Measurements from ENCODE around the gene ZMYND8. TPM values are rescaled to one million over a fixed set of nuclear protein-coding genes. Genes with fewer than 3 reads are reported as not detected.

ZMYND8 gene
- total RNA-seq, 1 donor from 2014 or later = 109 TPM

- no peaks in the 10 kb centered on the region for H3K9me3 Mint-ChIP-seq (ENCODE audit: unreplicated experiment)
- H3K36me3 Mint-ChIP-seq (ENCODE audit: low read depth, unreplicated experiment) = no peaks in the 10 kb centered on the region
- H3K4me1 Mint-ChIP-seq (ENCODE audit: unreplicated experiment) = no peaks in the 10 kb centered on the region
- H3K27ac Mint-ChIP-seq (ENCODE audit: unreplicated experiment) = no peak overlapping the region
- H3K4me3 Mint-ChIP-seq (ENCODE audit: unreplicated experiment) = no peak overlapping the region
- H3K27me3 Mint-ChIP-seq (ENCODE audit: unreplicated experiment) = peaks cover 6% of the 10 kb centered on the region
- no peak for DNase-seq (ENCODE audit: low spot score)
- no peak for TF ChIP-seq CTCF (IDR thresholded peaks at IDR 0.05; ENCODE audit: unreplicated experiment)
Measured at GRCh38 chr20:47161411-47161810, 195.1 kb downstream of the ZMYND8 start.

- Mint-ChIP-seq H3K36me3 (ENCODE audit: low read depth, unreplicated experiment) (no peaks in the 10 kb centered on the region), H3K9me3 (ENCODE audit: unreplicated experiment) (no peaks in the 10 kb centered on the region), H3K4me3 (ENCODE audit: unreplicated experiment) (no peak overlapping the region), H3K4me1 (ENCODE audit: unreplicated experiment) (no peaks in the 10 kb centered on the region), H3K27me3 (ENCODE audit: unreplicated experiment) (peaks cover 6% of the 10 kb centered on the region), H3K27ac (ENCODE audit: unreplicated experiment) (no peak overlapping the region)
- TF ChIP-seq CTCF (IDR thresholded peaks at IDR 0.05; ENCODE audit: unreplicated experiment) = no peak
- no peak for DNase-seq (ENCODE audit: low spot score)
Measured at GRCh38 chr20:47160992-47161391, 195.5 kb downstream of the ZMYND8 start.

- Mint-ChIP-seq H3K27me3 (ENCODE audit: unreplicated experiment) (peaks cover 3% of the 10 kb centered on the region), H3K36me3 (ENCODE audit: low read depth, unreplicated experiment) (no peaks in the 10 kb centered on the region), H3K9me3 (ENCODE audit: unreplicated experiment) (no peaks in the 10 kb centered on the region), H3K27ac (ENCODE audit: unreplicated experiment) (no peak overlapping the region), H3K4me3 (ENCODE audit: unreplicated experiment) (no peak overlapping the region), H3K4me1 (ENCODE audit: unreplicated experiment) (no peaks in the 10 kb centered on the region)
- TF ChIP-seq CTCF (IDR thresholded peaks at IDR 0.05; ENCODE audit: unreplicated experiment) = no peak
- DNase-seq (ENCODE audit: low spot score) = no peak
Measured at GRCh38 chr20:47160240-47160639, 196.3 kb downstream of the ZMYND8 start.

Small RNA genes within 50 kb of the gene (microRNA-seq; reads per million reads assigned to microRNA genes)
- gene MIR3616 (ENCODE audit: unreplicated experiment) = 0.28 reads per million

Other genes with a start within 250 kb of the ZMYND8 start
- gene NCOA3, start 145.2 kb upstream of the ZMYND8 start, total RNA-seq (ENCODE audit: unreplicated experiment) = 54.8 TPM